Esophagus muscularis mucosa (tissue), 4 donors: ENCODE results near the gene TSSK2. TPM values are rescaled to one million over a fixed set of nuclear protein-coding genes. Genes with fewer than 3 reads are reported as not detected.

Experiments used
- DNase-seq: peaks from one replicate; pipeline ENCODE4 v3.0.0-alpha.2; 2017; ENCODE audit errors: extremely low spot score
- H3K27ac ChIP-seq, 4 donors: fragments of 200-600 bp; sonication (generic); replicated peaks in 1 of 4; 1 replicate in 3 of 4; 2 replicates in 1 of 4; pipeline ENCODE4 v1.5.1; 2016 to 2019; ENCODE audit warnings: mild to moderate bottlenecking in 1 of 4
- H3K27me3 ChIP-seq, 4 donors: fragments of 200-600 bp; sonication (generic); one replicate each; pipeline versions ENCODE4 v1.5.1 to v1.6.0; 2016 to 2019
- H3K36me3 ChIP-seq, 4 donors: fragments of 200-600 bp; sonication (generic); one replicate each; pipeline ENCODE4 v1.5.1; 2016 to 2019
- H3K4me1 ChIP-seq, 4 donors: fragments of 200-600 bp; sonication (generic); one replicate each; pipeline ENCODE4 v1.5.1; 2016 to 2019
- H3K4me3 ChIP-seq, 4 donors: fragments of 200-600 bp; sonication (generic); 1 replicate in 2 of 4; 2 replicates in 2 of 4; pipeline ENCODE4 v1.5.1; 2016 to 2019; ENCODE audit warnings: mild to moderate bottlenecking in 4 of 4, moderate library complexity in 1 of 4
- H3K9me3 ChIP-seq, 4 donors: fragments of 200-600 bp; sonication (generic); 1 replicate in 3 of 4; 2 replicates in 1 of 4; pipeline ENCODE4 v1.5.1; 2016 to 2019
- EP300 ChIP-seq: sonication (generic); formaldehyde crosslinking; IDR thresholded peaks from one replicate; pipeline ENCODE4 v1.6.1; 2017; ENCODE audit warnings: antibody characterized with exemption
- POLR2A ChIP-seq: fragments of 450-650 bp; IDR thresholded peaks from one replicate; pipeline ENCODE4 v1.6.1; 2017; ENCODE audit warnings: antibody characterized with exemption, moderate library complexity, mild to moderate bottlenecking, low read depth
- POLR2AphosphoS5 ChIP-seq, 2 donors: sonication (generic); formaldehyde crosslinking; IDR thresholded peaks; one replicate each; pipeline ENCODE4 v1.6.1; 2017; ENCODE audit warnings: antibody characterized with exemption in 2 of 2
- WGBS: methylation state at CpG from one replicate; pipeline ENCODE4 v1.1.5; 2018; 5-methylcytosine and 5-hydroxymethylcytosine counted together
- intact Hi-C: fragments of 100-400 bp; cut with DNase I; formaldehyde crosslinking; loops from one replicate; pipeline ENCODE4 v1.15.1; 2023
- total RNA-seq, 4 donors: library from RNA; depleted of rRNA; stranded (reverse); fragments of >200 nt; gene quantifications; one replicate each; pipeline versions ENCODE4 v1.1.0 to v1.2.1, GENCODE V29; 2016
- TF ChIP-seq, protein P1 (sequence below), 3 experiments: fragments of 200-600 bp in 2 of 3; fragments of 450-650 bp in 1 of 3; sonication (generic) in 2 of 3; IDR thresholded peaks; one replicate each; pipeline ENCODE4 v1.5.1; 2017 to 2019; ENCODE audit warnings: antibody characterized with exemption in 3 of 3, mild to moderate bottlenecking in 2 of 3, moderate library complexity in 1 of 3

The TSSK2 gene
- total RNA-seq, 4 donors from 2014 or later = not detected

DNA sequence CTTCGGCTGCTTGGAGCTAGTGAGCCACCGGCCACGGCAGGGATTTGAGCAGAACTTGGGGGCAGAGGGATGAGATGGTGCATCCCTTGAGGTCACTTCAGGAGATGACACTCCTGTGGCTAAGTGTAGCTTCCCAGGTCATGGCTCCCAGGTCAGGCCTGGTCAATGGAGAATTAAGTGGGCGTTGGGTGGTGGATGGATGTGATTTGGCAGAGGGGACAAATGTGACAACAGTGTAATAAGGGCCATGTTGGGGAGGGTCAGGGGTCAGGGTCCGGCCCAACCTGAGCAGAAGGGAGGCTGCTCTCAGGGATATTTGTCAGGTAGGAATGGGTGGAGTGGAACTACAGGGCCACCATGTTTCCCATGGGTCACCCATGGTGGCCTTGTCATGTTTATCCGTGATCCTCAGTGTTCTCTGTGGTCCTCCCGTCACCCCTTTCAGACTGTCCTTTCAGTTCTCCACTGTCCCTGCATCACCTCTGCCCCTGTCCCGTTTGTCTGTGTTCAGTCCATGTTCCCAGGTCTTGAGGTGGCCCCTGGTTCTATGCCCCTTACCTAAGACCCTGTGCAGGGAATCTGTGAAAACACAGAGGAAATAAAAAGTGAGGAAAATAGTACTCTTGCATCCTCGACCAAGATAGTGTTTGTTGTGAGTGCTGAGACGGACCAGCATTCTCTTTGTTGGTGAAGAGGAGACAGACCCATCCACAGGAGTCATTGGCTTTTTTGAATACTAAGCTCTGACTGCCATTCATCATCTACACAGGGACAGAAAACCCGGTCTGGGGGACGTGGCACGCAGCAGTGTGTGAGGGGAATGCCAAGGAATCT is 41.3 kb downstream of the TSSK2 start:
- H3K4me1 ChIP-seq = peaks cover 68 to 81% (median 76%) of the 10 kb centered on the region in 4 donors
- peak overlapping the region; percentile 69 to 99 (median 86) for H3K4me3 ChIP-seq
- no peaks in the 10 kb centered on the region for H3K9me3 ChIP-seq
- WGBS = 42% methylated on average over 10 of the region's 13 CpGs
- intact Hi-C loops = no loop called here
- peak overlapping the region; percentile 84 to 92 (median 88) for H3K27ac ChIP-seq
- TF ChIP-seq, protein P1, sequence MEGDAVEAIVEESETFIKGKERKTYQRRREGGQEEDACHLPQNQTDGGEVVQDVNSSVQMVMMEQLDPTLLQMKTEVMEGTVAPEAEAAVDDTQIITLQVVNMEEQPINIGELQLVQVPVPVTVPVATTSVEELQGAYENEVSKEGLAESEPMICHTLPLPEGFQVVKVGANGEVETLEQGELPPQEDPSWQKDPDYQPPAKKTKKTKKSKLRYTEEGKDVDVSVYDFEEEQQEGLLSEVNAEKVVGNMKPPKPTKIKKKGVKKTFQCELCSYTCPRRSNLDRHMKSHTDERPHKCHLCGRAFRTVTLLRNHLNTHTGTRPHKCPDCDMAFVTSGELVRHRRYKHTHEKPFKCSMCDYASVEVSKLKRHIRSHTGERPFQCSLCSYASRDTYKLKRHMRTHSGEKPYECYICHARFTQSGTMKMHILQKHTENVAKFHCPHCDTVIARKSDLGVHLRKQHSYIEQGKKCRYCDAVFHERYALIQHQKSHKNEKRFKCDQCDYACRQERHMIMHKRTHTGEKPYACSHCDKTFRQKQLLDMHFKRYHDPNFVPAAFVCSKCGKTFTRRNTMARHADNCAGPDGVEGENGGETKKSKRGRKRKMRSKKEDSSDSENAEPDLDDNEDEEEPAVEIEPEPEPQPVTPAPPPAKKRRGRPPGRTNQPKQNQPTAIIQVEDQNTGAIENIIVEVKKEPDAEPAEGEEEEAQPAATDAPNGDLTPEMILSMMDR (IDR thresholded peaks at IDR 0.05) = no peak
- no peak for TF ChIP-seq POLR2AphosphoS5 (IDR thresholded peaks at IDR 0.05)
- TF ChIP-seq EP300 = no peak
- no peak for TF ChIP-seq POLR2A
- DNase-seq = no peak
- peaks cover 0 to 28% (median 15%) of the 10 kb centered on the region in 4 donors for H3K27me3 ChIP-seq
- peaks cover 0 to 9% (median 0%) of the 10 kb centered on the region in 4 donors for H3K36me3 ChIP-seq

DNA sequence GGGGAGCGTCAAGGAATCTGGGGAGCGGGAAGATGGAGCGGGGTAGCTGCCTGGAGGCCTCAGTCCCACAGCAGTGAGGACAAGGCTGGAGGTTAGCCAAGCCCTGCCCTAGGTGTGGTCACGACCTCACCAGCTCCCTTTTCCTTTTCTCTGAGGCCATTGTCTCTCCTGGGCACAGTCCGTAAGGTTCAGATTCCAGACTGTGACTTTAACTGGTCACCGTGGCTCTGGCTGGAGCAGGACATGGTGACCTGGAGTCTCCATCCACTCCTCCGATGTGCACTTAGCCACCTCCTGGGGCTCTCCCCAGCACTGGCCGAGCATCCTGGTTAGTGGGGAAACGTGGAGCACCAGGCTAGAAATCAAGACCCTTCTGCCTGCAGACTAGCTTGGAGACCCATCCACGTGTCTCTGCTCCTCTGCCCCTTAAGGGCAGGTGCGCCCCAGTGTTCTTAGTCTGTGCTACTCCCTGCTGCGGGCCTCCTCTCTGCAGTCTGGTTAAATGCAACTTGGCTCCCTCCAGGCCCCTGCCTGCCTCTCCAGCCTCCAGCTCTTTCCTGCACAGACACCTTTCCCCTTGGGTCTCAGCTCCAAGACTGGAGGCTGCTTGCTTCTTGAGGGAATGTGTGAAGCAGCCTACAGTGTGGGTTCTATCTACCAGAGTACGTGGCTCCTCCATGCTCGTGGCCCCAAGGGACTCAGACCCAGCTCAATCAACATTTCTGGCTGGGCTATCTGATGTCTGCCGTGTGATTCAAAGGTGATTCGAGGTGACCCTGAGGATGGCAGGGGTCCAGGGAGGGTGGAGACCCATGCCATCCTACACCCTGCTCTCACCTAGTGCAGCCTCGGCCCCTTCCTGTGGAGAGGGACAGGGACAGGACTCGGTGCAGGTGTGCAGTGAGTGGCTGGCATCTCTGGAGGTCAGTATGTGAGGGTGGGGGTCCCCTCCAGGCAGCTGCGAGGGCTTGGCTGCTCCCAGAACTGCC is 42.2 kb downstream of the TSSK2 start:
- WGBS = 75% methylated on average over 16 of the region's 19 CpGs
- DNase-seq = no peak
- H3K27ac ChIP-seq = peak overlapping the region in 2 of 4 donors; percentile 28 to 92
- H3K4me3 ChIP-seq = peak overlapping the region in 1 of 4 donors; percentile 69
- peaks cover 0 to 18% (median 10%) of the 10 kb centered on the region in 4 donors for H3K27me3 ChIP-seq
- peaks cover 0 to 9% (median 0%) of the 10 kb centered on the region in 4 donors for H3K36me3 ChIP-seq
- H3K4me1 ChIP-seq = peaks cover 73 to 87% (median 82%) of the 10 kb centered on the region in 4 donors
- no peaks in the 10 kb centered on the region for H3K9me3 ChIP-seq
- intact Hi-C loops = no loop called here
- TF ChIP-seq POLR2A (no peak), POLR2AphosphoS5 (IDR thresholded peaks at IDR 0.05) (no peak), EP300 (no peak)
- TF ChIP-seq, protein P1 (IDR thresholded peaks at IDR 0.05) = no peak

DNA sequence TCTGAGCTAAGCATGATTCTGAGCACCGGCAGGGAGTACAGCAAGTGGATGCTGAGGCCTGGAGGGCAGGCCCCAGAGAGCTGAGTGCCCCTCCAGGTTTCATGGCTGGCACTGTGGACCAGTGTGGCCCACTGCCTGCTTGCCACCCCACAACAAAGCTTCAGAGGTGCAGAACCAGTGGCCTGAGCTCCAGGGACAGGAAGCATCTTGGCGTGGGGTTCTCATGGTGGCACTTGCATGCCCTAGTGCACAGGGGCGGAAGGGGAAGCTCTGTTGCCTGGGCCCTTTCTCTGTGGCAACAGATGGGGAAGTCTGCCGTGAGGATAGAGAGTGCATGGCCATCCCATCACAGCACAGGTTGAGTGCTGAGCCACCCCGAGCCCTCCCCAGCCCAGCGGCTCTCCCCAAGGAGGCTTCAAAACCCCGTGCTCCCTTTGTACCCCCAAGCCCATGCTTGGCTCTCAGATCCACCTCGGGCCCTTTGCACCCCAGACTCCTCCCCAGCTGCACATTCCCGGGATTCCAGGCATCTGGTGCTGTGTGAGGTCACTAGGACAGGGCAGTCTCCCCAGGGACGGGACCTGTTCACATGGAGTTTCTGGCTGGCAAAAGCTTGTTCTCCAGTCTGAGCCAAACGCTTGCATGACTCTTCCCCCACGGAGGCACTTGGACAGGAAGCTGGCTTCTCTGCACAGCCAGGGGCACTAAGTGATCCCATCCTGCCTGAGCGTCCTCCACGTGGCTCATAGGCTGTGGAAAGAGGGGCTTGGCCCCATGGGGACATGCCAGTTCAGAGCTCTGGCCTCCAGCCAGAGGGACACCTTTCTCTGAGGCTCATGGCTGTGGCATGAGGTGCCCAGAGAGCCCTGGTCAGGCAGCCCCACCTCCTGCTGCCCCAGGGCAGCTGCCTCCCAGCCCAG is 43.3 kb downstream of the TSSK2 start:
- Histone ChIP-seq H3K36me3 (peaks cover 0 to 9% (median 0%) of the 10 kb centered on the region in 4 donors), H3K27me3 (peaks cover 0 to 8% (median 2%) of the 10 kb centered on the region in 4 donors), H3K4me3 (no peak overlapping the region), H3K9me3 (no peaks in the 10 kb centered on the region), H3K4me1 (peaks cover 69 to 87% (median 83%) of the 10 kb centered on the region in 4 donors), H3K27ac (peak overlapping the region in 3 of 4 donors; percentile 13 to 36 (median 28))
- TF ChIP-seq, protein P1 (IDR thresholded peaks at IDR 0.05) = no peak
- TF ChIP-seq POLR2A = no peak
- no peak for TF ChIP-seq EP300
- no peak for TF ChIP-seq POLR2AphosphoS5 (IDR thresholded peaks at IDR 0.05)
- WGBS = 56% methylated on average over 3 of the region's 14 CpGs
- intact Hi-C loops = loop anchor here (5.0 kb wide), 2 partner anchors 32 to 258 kb away; partner anchors contain the start of genes ESS2, HIRA and MRPL40
- no peak for DNase-seq
